ENCODE results near the gene PCDHGA1.

DNA sequence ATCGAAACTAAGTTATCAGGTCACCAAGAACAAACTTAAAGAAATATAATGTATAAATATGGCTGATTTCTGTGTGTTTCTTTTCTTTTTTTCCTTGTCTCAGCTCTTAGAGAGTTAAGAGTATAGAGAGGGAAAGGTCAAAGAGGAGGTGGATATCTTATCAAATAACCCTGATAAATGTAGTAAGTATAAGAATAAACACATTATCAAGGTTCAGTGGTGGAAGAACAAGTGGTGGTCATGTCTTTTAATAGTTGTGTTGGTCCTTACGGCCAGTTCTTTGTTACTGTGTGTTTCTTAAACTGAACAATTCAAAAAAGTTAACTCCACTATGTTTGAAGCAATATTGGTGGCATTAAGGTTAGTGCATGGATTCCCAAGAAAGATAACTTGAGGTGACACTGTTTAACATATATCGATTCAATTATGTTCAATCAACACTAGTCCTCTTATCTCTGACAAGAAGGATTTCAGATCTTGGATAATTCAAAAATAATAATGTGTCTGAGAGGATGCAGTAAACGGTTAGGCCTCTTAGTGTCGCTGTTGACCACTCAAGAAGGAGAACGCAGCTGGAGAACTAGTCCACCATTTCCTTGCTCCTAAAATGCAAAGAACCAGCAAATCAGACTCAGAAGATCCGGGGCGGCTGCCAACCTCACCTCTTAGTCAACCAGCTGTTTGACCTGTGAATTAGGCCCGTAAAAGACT lies 13.1 kb downstream of the PCDHGA1 start, which contains the start of gene PCDHGA3:
- TF ChIP-seq, protein P1, sequence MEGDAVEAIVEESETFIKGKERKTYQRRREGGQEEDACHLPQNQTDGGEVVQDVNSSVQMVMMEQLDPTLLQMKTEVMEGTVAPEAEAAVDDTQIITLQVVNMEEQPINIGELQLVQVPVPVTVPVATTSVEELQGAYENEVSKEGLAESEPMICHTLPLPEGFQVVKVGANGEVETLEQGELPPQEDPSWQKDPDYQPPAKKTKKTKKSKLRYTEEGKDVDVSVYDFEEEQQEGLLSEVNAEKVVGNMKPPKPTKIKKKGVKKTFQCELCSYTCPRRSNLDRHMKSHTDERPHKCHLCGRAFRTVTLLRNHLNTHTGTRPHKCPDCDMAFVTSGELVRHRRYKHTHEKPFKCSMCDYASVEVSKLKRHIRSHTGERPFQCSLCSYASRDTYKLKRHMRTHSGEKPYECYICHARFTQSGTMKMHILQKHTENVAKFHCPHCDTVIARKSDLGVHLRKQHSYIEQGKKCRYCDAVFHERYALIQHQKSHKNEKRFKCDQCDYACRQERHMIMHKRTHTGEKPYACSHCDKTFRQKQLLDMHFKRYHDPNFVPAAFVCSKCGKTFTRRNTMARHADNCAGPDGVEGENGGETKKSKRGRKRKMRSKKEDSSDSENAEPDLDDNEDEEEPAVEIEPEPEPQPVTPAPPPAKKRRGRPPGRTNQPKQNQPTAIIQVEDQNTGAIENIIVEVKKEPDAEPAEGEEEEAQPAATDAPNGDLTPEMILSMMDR (conservative IDR thresholded peaks at IDR 0.05 in 1 of 2, IDR thresholded peaks at IDR 0.05 in 1 of 2; ENCODE audit: extremely low read depth in 1 of 2, insufficient read depth in 1 of 2, low read depth in 1 of 2, low read length in 2 of 2), result peak; percentile 56 to 59
- no peak for TF ChIP-seq EZH2 (IDR thresholded peaks at IDR 0.05; ENCODE audit: borderline replicate concordance, low read length)
